ENCODE results near the gene NRBF2.
"Not testable (repeated sequence)": the region's sequence is repeated elsewhere in the genome, so short reads cannot be mapped to it uniquely, and the experiment has no call there.

The NRBF2 gene

GRCh38 chr10:63099734-63100133, 33.4 kb upstream of the NRBF2 start:
- no peak for TF ChIP-seq CTCF (conservative IDR thresholded peaks at IDR 0.05; ENCODE audit: control insufficient read depth, insufficient read depth, low read depth, low read length)
- no peak overlapping the region for H3K4me3 ChIP-seq (ENCODE audit: control insufficient read depth, low read depth, low read length)
- DNase-seq (ENCODE audit: low read depth) = no peak

DNA sequence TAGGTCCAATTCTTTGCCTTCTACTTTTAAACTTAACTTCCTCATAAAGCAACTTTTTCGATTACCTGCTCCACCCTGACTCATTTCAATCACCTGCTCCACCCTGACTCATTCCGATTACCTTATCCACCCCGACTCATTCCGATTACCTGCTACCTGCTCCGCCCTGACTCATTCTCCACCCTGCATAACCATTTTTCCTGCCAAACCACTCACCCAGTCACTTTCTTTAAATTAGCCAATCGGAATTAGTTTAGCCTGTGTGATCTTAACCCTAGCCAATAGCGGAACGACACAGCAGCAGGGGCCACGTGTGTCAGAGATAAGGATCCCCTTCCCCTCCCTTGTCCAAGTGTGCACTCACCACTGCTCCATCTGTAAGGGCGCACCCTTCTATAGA, 32.0 kb upstream of the NRBF2 start:
- H3K4me3 ChIP-seq (ENCODE audit: control insufficient read depth, low read depth, low read length); DNase-seq (ENCODE audit: low read depth): not testable (repeated sequence)

- H3K4me3 ChIP-seq (ENCODE audit: control insufficient read depth, low read depth, low read length); DNase-seq (ENCODE audit: low read depth): not testable (repeated sequence)
Measured at GRCh38 chr10:63102279-63102883, 30.7 kb upstream of the NRBF2 start.

GRCh38 chr10:63103178-63103577, 29.9 kb upstream of the NRBF2 start:
- not testable (repeated sequence) for H3K4me3 ChIP-seq (ENCODE audit: control insufficient read depth, low read depth, low read length); DNase-seq (ENCODE audit: low read depth)

DNA sequence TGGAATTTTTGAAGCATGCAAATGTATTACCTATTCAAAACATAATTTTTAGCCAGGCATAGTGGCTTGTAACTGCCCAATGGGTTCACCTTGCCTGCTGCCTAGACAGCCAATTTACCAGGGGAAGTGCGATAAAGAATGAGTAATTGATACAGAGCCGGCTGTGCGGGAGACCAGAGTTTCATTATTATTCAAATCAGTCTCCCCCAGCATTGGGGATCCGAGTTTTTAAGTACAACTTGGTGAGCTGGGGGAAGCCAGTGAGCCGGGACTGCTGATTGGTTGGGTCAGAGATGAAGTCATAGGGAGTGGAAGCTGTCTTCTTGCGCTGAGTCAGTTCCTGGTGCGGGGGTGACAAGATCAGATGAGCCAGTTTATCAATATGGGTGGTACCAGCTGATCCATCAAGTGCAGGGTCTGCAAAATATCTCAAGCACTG, 29.1 kb upstream of the NRBF2 start:
- no peak for TF ChIP-seq CTCF (conservative IDR thresholded peaks at IDR 0.05; ENCODE audit: control insufficient read depth, insufficient read depth, low read depth, low read length)
- H3K4me3 ChIP-seq (ENCODE audit: control insufficient read depth, low read depth, low read length) = no peak overlapping the region
- DNase-seq (ENCODE audit: low read depth) = peak; percentile 28

DNA sequence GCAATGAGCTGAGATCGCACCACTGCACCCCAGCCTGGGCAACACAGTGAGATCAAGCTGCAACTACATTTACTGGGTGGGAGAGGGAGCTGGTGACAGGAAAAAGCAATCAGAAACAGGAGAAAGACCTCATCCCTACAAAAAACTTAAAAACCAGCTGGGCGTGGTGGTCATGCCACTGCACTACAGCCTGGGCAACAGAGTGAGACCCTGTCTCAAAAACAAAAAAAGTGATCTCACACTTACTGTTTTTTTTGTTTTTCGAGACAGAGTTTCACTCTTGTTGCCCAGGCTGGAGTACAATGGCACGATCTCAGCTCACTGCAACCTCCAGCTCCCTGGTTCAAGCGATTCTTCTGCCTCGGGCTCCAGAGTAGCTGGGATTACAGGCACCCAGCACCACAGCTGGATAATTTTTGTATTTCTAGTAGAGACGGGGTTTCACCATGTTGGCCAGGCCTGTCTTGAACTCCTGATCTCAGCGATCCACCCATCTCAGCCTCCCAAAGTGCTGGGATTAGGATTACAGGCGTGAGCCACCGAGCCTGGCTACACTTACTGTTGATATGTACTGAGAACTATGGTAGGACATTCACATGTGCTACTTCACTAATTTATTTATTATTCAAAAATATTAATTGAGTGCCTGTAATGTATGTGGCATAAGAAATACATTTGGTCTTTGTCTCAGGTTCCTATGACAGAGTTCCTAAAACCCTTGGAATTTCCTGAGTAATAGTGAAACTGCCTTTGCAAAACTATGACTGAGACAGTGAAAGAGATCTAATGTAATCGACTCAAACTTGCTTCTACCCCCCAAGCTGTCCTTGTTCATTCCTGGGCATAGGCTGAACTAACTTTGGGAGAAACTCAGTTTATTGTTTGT, 27.7 kb upstream of the NRBF2 start:
- TF ChIP-seq CTCF (conservative IDR thresholded peaks at IDR 0.05; ENCODE audit: control insufficient read depth, insufficient read depth, low read depth, low read length) = no peak
- peak; percentile 53 for DNase-seq (ENCODE audit: low read depth)
- no peak overlapping the region for H3K4me3 ChIP-seq (ENCODE audit: control insufficient read depth, low read depth, low read length)

GRCh38 chr10:63106111-63106755, 26.9 kb upstream of the NRBF2 start:
- peak; percentile 55 for DNase-seq (ENCODE audit: low read depth)
- H3K4me3 ChIP-seq (ENCODE audit: control insufficient read depth, low read depth, low read length) = no peak overlapping the region
- no peak for TF ChIP-seq CTCF (conservative IDR thresholded peaks at IDR 0.05; ENCODE audit: control insufficient read depth, insufficient read depth, low read depth, low read length)

- H3K4me3 ChIP-seq (ENCODE audit: control insufficient read depth, low read depth, low read length) = no peak overlapping the region
- no peak for DNase-seq (ENCODE audit: low read depth)
- TF ChIP-seq CTCF (conservative IDR thresholded peaks at IDR 0.05; ENCODE audit: control insufficient read depth, insufficient read depth, low read depth, low read length) = no peak
Measured at GRCh38 chr10:63107943-63108437, 25.1 kb upstream of the NRBF2 start.

All from fibroblast of mammary gland (primary cell).